GM18502 (cell line): ENCODE measurements around the gene SEPTIN1.
"Not testable (repeated sequence)": the region's sequence is repeated elsewhere in the genome, so short reads cannot be mapped to it uniquely, and the experiment has no call there.

Experiments used
- ATAC-seq: cut with Tn5 transposase; IDR thresholded peaks from one replicate; pipeline ENCODE4 v1.9.1; 2021; ENCODE audit warnings: mild to moderate bottlenecking; ENCODE audit not compliant: unreplicated experiment, poor library complexity

SEPTIN1 gene

DNA sequence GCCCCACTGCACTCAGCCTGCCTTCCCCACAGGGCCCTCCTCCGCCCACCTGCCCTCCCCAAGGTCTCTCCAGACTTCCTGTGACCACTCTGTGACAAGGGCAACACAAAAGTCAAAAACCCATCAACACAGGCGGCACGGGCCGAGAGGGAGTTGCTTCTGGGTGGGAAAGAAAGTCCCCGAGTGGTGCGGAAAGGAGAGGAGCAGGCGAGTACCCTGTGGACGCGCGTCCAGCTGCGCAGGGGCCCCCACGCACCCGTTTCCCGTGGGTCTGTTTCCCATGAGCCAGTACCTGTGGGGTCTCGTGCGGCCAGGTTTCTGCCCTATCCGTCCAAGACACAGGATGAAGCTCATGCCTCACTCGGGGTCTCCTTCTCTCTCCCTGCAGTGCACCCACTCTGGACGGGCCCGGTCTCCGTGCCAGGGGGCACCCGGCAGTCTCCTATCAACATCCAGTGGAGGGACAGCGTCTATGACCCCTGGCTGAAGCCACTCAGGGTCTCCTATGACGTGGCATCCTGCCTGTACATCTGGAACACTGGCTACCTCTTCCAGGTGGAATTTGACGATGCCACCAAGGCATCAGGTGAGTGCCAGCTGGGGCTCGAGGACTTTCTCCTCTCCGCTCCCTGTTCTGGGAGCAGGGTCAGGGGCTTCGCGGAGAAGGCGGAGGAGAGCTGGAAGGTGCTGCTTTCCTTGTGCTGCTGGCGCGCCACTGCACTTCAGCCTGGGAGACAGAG is 39.4 kb downstream of the SEPTIN1 start:
- no peak for ATAC-seq

GRCh38 chr16:30341971-30342370 is 40.4 kb downstream of the SEPTIN1 start:
- not testable (repeated sequence) for ATAC-seq

DNA sequence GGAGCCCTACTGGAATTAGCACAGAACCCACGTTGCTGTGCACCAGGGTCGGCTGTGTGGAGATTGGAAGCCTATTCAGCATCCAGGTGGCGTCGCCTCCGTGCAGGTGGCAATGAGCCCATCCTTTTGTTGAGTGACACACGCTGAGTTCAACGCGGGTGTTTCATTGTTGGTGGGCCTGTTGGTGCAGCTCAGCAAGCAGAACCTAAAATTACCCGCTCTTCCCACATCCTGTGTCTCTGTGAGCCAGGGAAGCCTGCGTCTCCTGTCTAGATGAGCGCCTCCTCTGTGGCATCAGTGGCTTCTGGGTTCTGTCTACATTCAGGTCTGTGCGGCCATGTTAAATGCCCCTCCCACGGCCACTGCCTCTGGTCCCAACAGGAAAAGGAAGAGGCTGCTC is 41.7 kb downstream of the SEPTIN1 start:
- ATAC-seq = no peak

GRCh38 chr16:30338715-30339114 is 43.6 kb downstream of the SEPTIN1 start:
- not testable (repeated sequence) for ATAC-seq

GRCh38 chr16:30337964-30338357 is 44.4 kb downstream of the SEPTIN1 start:
- not testable (repeated sequence) for ATAC-seq

GRCh38 chr16:30335598-30336474 is 46.5 kb downstream of the SEPTIN1 start:
- peak; percentile 16 for ATAC-seq

DNA sequence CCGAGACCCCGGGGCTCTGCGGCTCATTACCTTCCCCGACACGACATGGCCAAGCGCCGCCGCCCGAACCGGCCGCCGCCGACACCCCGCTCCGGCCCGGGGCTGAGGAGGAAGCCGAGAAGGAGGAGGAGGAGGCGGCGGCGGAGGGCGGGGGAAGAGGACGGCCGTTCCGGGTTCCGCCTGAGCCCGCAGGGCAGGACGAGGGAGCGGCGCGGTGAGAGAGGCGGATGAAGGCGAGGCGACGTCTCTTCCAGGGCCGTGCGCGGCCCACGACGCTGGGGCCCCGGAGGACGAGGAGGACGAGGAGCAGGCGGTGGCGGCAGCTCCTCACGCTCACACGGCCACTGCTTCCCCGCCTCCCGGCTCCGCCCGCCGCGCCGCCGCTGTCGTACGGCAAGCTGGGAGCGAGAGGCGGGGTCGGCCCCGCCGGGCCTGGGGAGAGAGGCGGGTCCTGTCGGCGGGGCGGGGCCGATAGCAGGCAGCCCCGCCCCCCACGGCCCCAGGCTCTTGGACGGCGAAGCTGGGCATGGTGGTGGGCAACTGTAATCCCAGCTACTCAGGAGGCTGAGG is 47.2 kb downstream of the SEPTIN1 start:
- peak; percentile 77 for ATAC-seq

DNA sequence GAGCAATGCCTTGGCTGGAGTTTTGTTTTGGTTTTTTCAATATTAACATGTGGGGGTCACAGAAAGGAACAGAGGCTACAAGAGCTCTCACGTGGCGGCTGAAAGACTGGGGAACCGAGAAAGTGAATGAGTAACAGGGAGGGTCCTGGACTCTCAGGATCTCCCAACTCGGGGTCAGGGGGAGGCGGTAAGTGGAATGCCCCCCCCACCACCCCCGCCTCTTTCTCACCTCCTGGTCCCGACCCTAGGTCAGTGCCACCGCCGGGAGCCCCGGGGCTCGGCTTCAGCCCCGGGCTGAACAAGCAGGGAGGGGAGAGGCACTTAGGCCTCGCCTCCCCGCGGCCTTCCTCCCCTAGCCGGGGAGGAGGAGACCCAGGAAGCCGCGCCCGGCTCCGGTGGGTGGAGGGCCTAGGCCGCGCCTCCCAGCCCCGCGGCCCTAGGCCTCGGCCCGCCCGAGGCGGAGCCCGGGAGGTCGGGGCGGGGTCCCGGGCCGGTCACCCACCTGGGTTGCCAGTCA is 47.8 kb downstream of the SEPTIN1 start:
- ATAC-seq = peak; percentile 89
